PC-9 (cell line): ENCODE results near the gene PPIC.

ENCODE experiments used
- EZH2 ChIP-seq: fragments of 200-600 bp; sonication (generic); IDR thresholded peaks from 2 replicates; pipeline ENCODE4 v1.8.0; 2017; ENCODE audit warnings: antibody characterized with exemption, low read depth
- TF ChIP-seq, protein P1 (sequence below): fragments of 200-600 bp; sonication (generic); conservative IDR thresholded peaks from 2 replicates; pipeline ENCODE4 v1.6.1; 2017; ENCODE audit warnings: mixed run types, antibody characterized with exemption, mild to moderate bottlenecking, moderate library complexity

DNA sequence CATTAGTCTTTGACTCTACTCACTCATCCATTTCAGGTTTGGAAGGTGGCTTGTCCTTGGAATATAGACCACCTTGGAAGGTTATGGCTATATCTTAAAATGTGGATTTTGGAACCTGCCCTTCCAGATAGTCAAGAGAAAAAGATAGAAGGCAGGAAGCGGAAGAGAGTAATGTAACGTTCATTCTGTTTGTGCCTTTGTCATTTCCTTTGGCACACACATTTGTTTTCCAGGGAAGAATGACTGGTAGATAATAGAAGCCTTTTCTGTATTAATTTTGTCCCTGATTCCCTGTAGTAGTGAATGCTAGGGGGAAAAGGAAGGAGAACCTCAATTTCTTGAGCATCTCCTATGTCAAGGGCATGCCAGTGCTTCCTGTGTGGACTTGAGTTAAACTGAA lies 54.7 kb downstream of the PPIC start:
- TF ChIP-seq, protein P1, sequence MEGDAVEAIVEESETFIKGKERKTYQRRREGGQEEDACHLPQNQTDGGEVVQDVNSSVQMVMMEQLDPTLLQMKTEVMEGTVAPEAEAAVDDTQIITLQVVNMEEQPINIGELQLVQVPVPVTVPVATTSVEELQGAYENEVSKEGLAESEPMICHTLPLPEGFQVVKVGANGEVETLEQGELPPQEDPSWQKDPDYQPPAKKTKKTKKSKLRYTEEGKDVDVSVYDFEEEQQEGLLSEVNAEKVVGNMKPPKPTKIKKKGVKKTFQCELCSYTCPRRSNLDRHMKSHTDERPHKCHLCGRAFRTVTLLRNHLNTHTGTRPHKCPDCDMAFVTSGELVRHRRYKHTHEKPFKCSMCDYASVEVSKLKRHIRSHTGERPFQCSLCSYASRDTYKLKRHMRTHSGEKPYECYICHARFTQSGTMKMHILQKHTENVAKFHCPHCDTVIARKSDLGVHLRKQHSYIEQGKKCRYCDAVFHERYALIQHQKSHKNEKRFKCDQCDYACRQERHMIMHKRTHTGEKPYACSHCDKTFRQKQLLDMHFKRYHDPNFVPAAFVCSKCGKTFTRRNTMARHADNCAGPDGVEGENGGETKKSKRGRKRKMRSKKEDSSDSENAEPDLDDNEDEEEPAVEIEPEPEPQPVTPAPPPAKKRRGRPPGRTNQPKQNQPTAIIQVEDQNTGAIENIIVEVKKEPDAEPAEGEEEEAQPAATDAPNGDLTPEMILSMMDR: no peak
- no peak for TF ChIP-seq EZH2
